ENCODE data around the gene WFIKKN2.
"Not testable (repeated sequence)": the region's sequence is repeated elsewhere in the genome, so short reads cannot be mapped to it uniquely, and the experiment has no call there.

Gene WFIKKN2

GRCh38 chr17:50858486-50859225, 23.3 kb downstream of the WFIKKN2 start:
- DNase-seq, result no peak

GRCh38 chr17:50859727-50860126, 24.3 kb downstream of the WFIKKN2 start:
- not testable (repeated sequence) for DNase-seq

GRCh38 chr17:50861334-50861676, 25.9 kb downstream of the WFIKKN2 start:
- DNase-seq, result no peak

GRCh38 chr17:50861822-50862528, 26.6 kb downstream of the WFIKKN2 start:
- DNase-seq, result no peak

- no peak for DNase-seq
Measured at GRCh38 chr17:50863221-50863843, 27.9 kb downstream of the WFIKKN2 start.

GRCh38 chr17:50863931-50864330, 28.5 kb downstream of the WFIKKN2 start:
- no peak for DNase-seq

- DNase-seq, result no peak
Measured at GRCh38 chr17:50864747-50865059, 29.3 kb downstream of the WFIKKN2 start.

GRCh38 chr17:50865060-50865867, 29.9 kb downstream of the WFIKKN2 start:
- DNase-seq, result peak; percentile 51

- no peak for DNase-seq
Measured at GRCh38 chr17:50865868-50866260, 30.5 kb downstream of the WFIKKN2 start.

- DNase-seq, result peak; percentile 97
Measured at GRCh38 chr17:50866261-50866949, 31.0 kb downstream of the WFIKKN2 start, which contains the start of gene TOB1. Gene TOB1, minus strand, starts transcription at chr17:50866354. Its CDS starts 2,337 bp downstream, at chr17:50864017.

GRCh38 chr17:50866950-50867362, 31.6 kb downstream of the WFIKKN2 start:
- DNase-seq, result no peak

- DNase-seq, result peak; percentile 90
Measured at GRCh38 chr17:50867363-50868139, 32.2 kb downstream of the WFIKKN2 start.

GRCh38 chr17:50868140-50868438, 32.7 kb downstream of the WFIKKN2 start:
- no peak for DNase-seq

- no peak for DNase-seq
Measured at GRCh38 chr17:50868602-50869001, 33.2 kb downstream of the WFIKKN2 start.

- no peak for DNase-seq
Measured at GRCh38 chr17:50871364-50871763, 36.0 kb downstream of the WFIKKN2 start.

- DNase-seq, result no peak
Measured at GRCh38 chr17:50871898-50872297, 36.5 kb downstream of the WFIKKN2 start.

GRCh38 chr17:50872710-50873424, 37.5 kb downstream of the WFIKKN2 start:
- peak; percentile 7 for DNase-seq

- DNase-seq, result no peak
Measured at GRCh38 chr17:50875074-50875473, 39.7 kb downstream of the WFIKKN2 start.

GRCh38 chr17:50877042-50877441, 41.7 kb downstream of the WFIKKN2 start:
- DNase-seq, result not testable (repeated sequence)

GRCh38 chr17:50877838-50878237, 42.5 kb downstream of the WFIKKN2 start:
- no peak for DNase-seq

GRCh38 chr17:50879086-50879485, 43.7 kb downstream of the WFIKKN2 start:
- DNase-seq, result no peak
